GM11168 (cell line): Measurements from ENCODE around the gene KCNH5.

ENCODE experiments used
- in situ Hi-C: fragments of 300-500 bp; cut with MboI; formaldehyde crosslinking; loops from one replicate; pipeline ENCODE4 v1.12.0; 2022; ENCODE audit warnings: low sequenced_read_pairs; ENCODE audit not compliant: unreplicated experiment

KCNH5 gene

GRCh38 chr14:62691647-62692489, 353.4 kb downstream of the KCNH5 start:
- in situ Hi-C loops: no loop called here

GRCh38 chr14:62689733-62690132, 355.5 kb downstream of the KCNH5 start:
- in situ Hi-C loops: no loop called here

GRCh38 chr14:62687818-62688217, 357.4 kb downstream of the KCNH5 start:
- in situ Hi-C loops: no loop called here

- in situ Hi-C loops: no loop called here
Observed at GRCh38 chr14:62684376-62684775, 360.9 kb downstream of the KCNH5 start.

GRCh38 chr14:62682208-62682607, 363.1 kb downstream of the KCNH5 start:
- in situ Hi-C loops: no loop called here

GRCh38 chr14:62674563-62675237, 370.6 kb downstream of the KCNH5 start:
- in situ Hi-C loops: no loop called here

GRCh38 chr14:62673014-62673755, 372.1 kb downstream of the KCNH5 start:
- in situ Hi-C loops: no loop called here

- in situ Hi-C loops: no loop called here
Observed at GRCh38 chr14:62670526-62670925, 374.7 kb downstream of the KCNH5 start.

- in situ Hi-C loops: no loop called here
Observed at GRCh38 chr14:62667421-62667914, 377.8 kb downstream of the KCNH5 start.

- in situ Hi-C loops: no loop called here
Observed at GRCh38 chr14:62665286-62665685, 380.0 kb downstream of the KCNH5 start.

- in situ Hi-C loops: no loop called here
Observed at GRCh38 chr14:62663456-62663821, 381.8 kb downstream of the KCNH5 start.

GRCh38 chr14:62662811-62663455, 382.3 kb downstream of the KCNH5 start:
- in situ Hi-C loops: no loop called here

GRCh38 chr14:62661818-62662217, 383.4 kb downstream of the KCNH5 start:
- in situ Hi-C loops: no loop called here

- in situ Hi-C loops: no loop called here
Observed at GRCh38 chr14:62658631-62659030, 386.6 kb downstream of the KCNH5 start.

GRCh38 chr14:62657376-62657775, 387.9 kb downstream of the KCNH5 start:
- in situ Hi-C loops: no loop called here

- in situ Hi-C loops: no loop called here
Observed at GRCh38 chr14:62655166-62655565, 390.1 kb downstream of the KCNH5 start.

GRCh38 chr14:62654641-62655040, 390.6 kb downstream of the KCNH5 start:
- in situ Hi-C loops: no loop called here
